HepG2 (cell line): ENCODE measurements around the gene HOXD9. TPM values are rescaled to one million over a fixed set of nuclear protein-coding genes. Genes with fewer than 3 reads are reported as not detected.
A peak's percentile ranks its signal among the peaks of the same experiment; 100 is the strongest.

Experiments
- BCL6 ChIP-seq: IDR thresholded peaks from 2 replicates; pipeline ENCODE4 v1.6.1; 2016; ENCODE audit warnings: missing genetic modification reagents, missing compliant biosample characterization
- HNF4A ChIP-seq: sonication (generic); formaldehyde crosslinking; IDR thresholded peaks from 2 replicates; pipeline ENCODE4 v1.4.0; 2020; ENCODE audit warnings: missing genetic modification reagents
- NFE2 ChIP-seq: sonication (generic); formaldehyde crosslinking; IDR thresholded peaks from 2 replicates; pipeline ENCODE4 v1.4.0; 2020; ENCODE audit warnings: missing genetic modification reagents
- PHF8 ChIP-seq: sonication (generic); formaldehyde crosslinking; IDR thresholded peaks from 2 replicates; pipeline ENCODE4 v1.5.0; 2020; ENCODE audit warnings: missing genetic modification reagents
- RAD21 ChIP-seq: fragments of 450-650 bp; formaldehyde crosslinking; IDR thresholded peaks from 2 replicates; pipeline ENCODE4 v1.5.0; 2020; ENCODE audit warnings: mild to moderate bottlenecking
- REPIN1 ChIP-seq: sonication (generic); formaldehyde crosslinking; IDR thresholded peaks from 2 replicates; pipeline ENCODE4 v1.8.0; 2022; ENCODE audit warnings: missing genetic modification reagents, low read depth, mild to moderate bottlenecking, borderline replicate concordance
- RXRA ChIP-seq: sonication (generic); formaldehyde crosslinking; IDR thresholded peaks from 2 replicates; pipeline ENCODE4 v1.5.1; 2020; ENCODE audit warnings: missing genetic modification reagents
- SALL1 ChIP-seq: sonication (generic); formaldehyde crosslinking; IDR thresholded peaks from 2 replicates; pipeline ENCODE4 v1.8.0; 2022; ENCODE audit warnings: mild to moderate bottlenecking, missing genetic modification reagents
- ZNF335 ChIP-seq: sonication (generic); formaldehyde crosslinking; IDR thresholded peaks from 2 replicates; pipeline ENCODE4 v1.4.0; 2020; ENCODE audit warnings: missing genetic modification reagents
- ZNF501 ChIP-seq: sonication (generic); formaldehyde crosslinking; IDR thresholded peaks from 2 replicates; pipeline ENCODE4 v1.5.1; 2020; ENCODE audit warnings: mild to moderate bottlenecking, moderate library complexity, missing genetic modification reagents
- ZNF724P ChIP-seq: sonication (generic); formaldehyde crosslinking; IDR thresholded peaks from 2 replicates; pipeline ENCODE4 v1.8.0; 2022; ENCODE audit warnings: missing genetic modification reagents, borderline replicate concordance
- ZSCAN12 ChIP-seq: sonication (generic); formaldehyde crosslinking; IDR thresholded peaks from 2 replicates; pipeline ENCODE4 v1.9.0; 2021; ENCODE audit warnings: mild to moderate bottlenecking, missing genetic modification reagents
- polyA plus RNA-seq, 8 experiments: library from polyadenylated mRNA; depleted of rRNA in 3 of 8; stranded (reverse) in 7 of 8; unstranded in 1 of 8; fragments of >200 nt; fragmentation: Illumina TruSeq in 4 of 8; extraction: Trizol in 4 of 8; gene quantifications; 2 replicates each; pipeline versions ENCODE4 v1.2.1 to v1.2.3, GENCODE V29; 2011 to 2016; ENCODE audit warnings: low read depth in 4 of 8, missing spikeins in 1 of 8, mixed read lengths in 1 of 8; ENCODE audit not compliant: insufficient read depth in 1 of 8
- total RNA-seq, 5 experiments: library from RNA; depleted of rRNA; stranded (reverse); fragments of >200 nt; fragmentation: Illumina TruSeq; extraction: Trizol; gene quantifications; 2 replicates each; pipeline ENCODE4 v1.2.3, GENCODE V29; 2016; ENCODE audit warnings: low read depth in 1 of 5
- TF ChIP-seq, protein P1 (sequence below): sonication (generic); formaldehyde crosslinking; IDR thresholded peaks from 2 replicates; pipeline ENCODE4 v1.4.0; 2020; ENCODE audit warnings: missing genetic modification reagents, borderline replicate concordance
- TF ChIP-seq, protein P2 (sequence below): sonication (generic); formaldehyde crosslinking; IDR thresholded peaks from 2 replicates; pipeline ENCODE4 v1.4.0; 2020; ENCODE audit warnings: missing genetic modification reagents
- TF ChIP-seq, protein P3 (sequence below): sonication (generic); formaldehyde crosslinking; IDR thresholded peaks from 2 replicates; pipeline ENCODE4 v1.4.0; 2020; ENCODE audit warnings: missing genetic modification reagents
- TF ChIP-seq, protein P4 (sequence below): sonication (generic); formaldehyde crosslinking; IDR thresholded peaks from 2 replicates; pipeline ENCODE4 v1.5.1; 2020; ENCODE audit warnings: mild to moderate bottlenecking, missing genetic modification reagents, moderate library complexity

The HOXD9 gene
- total and polyA plus RNA-seq, 2 of the 13 experiments (the other 11 are each of a cell fraction or from before 2014, with no cell fraction given): not detected

DNA sequence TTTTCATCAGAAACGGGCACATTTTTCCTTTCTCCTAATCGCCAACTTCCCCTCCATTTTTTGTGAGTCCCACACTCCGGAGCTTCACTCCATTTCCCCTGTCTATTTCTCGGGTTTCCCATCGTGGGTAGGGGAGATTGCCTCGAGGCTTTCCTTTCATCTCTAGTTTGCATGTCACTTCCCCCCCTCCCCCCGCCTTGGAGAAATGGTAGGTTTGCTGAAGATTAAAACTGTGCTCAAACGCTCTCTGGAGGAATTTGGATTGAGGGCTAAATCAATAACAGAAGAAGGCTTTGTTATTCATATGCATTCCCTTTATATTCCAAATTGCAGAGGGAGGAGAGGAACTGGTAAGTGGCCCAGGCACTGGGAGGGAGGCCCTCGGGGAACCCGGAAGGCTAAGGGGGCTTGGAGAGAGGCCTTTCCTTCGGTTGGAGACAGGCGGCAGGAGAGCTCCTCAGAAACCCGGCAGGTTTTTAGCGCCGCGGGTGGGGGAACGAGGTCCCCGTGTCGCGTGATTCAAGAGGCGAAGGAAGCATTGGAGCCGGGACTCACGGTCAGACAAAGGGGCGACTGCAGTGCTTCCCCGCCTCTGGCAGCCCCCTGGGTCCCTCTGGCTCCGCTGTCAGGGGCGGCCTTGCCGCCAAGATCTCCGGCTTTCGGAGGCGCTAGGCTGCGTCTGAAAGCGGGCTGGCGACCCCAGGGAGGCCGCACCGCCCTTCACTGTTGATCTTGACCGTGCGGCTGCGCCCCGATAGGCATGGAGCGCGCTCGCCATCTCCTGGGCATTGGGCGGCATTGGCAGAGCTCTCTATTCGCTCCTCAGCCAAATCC lies 25.3 kb upstream of the HOXD9 start (continued):
- TF ChIP-seq REPIN1 (CRISPR knock-in tag): peak; percentile 43; the same call in 1 of the 2 replicates
- TF ChIP-seq, protein P1, sequence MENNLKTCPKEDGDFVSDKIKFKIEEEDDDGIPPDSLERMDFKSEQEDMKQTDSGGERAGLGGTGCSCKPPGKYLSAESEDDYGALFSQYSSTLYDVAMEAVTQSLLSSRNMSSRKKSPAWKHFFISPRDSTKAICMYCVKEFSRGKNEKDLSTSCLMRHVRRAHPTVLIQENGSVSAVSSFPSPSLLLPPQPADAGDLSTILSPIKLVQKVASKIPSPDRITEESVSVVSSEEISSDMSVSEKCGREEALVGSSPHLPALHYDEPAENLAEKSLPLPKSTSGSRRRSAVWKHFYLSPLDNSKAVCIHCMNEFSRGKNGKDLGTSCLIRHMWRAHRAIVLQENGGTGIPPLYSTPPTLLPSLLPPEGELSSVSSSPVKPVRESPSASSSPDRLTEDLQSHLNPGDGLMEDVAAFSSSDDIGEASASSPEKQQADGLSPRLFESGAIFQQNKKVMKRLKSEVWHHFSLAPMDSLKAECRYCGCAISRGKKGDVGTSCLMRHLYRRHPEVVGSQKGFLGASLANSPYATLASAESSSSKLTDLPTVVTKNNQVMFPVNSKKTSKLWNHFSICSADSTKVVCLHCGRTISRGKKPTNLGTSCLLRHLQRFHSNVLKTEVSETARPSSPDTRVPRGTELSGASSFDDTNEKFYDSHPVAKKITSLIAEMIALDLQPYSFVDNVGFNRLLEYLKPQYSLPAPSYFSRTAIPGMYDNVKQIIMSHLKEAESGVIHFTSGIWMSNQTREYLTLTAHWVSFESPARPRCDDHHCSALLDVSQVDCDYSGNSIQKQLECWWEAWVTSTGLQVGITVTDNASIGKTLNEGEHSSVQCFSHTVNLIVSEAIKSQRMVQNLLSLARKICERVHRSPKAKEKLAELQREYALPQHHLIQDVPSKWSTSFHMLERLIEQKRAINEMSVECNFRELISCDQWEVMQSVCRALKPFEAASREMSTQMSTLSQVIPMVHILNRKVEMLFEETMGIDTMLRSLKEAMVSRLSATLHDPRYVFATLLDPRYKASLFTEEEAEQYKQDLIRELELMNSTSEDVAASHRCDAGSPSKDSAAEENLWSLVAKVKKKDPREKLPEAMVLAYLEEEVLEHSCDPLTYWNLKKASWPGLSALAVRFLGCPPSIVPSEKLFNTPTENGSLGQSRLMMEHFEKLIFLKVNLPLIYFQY (CRISPR knock-in tag): 0 out of 2 replicates have a peak, but pooled peaks have one; percentile 27
- TF ChIP-seq, protein P2, sequence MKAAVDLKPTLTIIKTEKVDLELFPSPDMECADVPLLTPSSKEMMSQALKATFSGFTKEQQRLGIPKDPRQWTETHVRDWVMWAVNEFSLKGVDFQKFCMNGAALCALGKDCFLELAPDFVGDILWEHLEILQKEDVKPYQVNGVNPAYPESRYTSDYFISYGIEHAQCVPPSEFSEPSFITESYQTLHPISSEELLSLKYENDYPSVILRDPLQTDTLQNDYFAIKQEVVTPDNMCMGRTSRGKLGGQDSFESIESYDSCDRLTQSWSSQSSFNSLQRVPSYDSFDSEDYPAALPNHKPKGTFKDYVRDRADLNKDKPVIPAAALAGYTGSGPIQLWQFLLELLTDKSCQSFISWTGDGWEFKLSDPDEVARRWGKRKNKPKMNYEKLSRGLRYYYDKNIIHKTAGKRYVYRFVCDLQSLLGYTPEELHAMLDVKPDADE (CRISPR knock-in tag): no peak
- no peak for TF ChIP-seq HNF4A (CRISPR knock-in tag)
- peak; percentile 79 for TF ChIP-seq RXRA (CRISPR knock-in tag)
- TF ChIP-seq PHF8 (CRISPR knock-in tag): peak; percentile 41; the same call in 1 of the 2 replicates
- peak; percentile 99 for TF ChIP-seq RAD21 (CRISPR knock-in tag)
- TF ChIP-seq ZSCAN12: no peak
- TF ChIP-seq, protein P3, sequence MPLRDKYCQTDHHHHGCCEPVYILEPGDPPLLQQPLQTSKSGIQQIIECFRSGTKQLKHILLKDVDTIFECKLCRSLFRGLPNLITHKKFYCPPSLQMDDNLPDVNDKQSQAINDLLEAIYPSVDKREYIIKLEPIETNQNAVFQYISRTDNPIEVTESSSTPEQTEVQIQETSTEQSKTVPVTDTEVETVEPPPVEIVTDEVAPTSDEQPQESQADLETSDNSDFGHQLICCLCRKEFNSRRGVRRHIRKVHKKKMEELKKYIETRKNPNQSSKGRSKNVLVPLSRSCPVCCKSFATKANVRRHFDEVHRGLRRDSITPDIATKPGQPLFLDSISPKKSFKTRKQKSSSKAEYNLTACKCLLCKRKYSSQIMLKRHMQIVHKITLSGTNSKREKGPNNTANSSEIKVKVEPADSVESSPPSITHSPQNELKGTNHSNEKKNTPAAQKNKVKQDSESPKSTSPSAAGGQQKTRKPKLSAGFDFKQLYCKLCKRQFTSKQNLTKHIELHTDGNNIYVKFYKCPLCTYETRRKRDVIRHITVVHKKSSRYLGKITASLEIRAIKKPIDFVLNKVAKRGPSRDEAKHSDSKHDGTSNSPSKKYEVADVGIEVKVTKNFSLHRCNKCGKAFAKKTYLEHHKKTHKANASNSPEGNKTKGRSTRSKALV (CRISPR knock-in tag): peak; percentile 76; the same call in 1 of the 2 replicates
- TF ChIP-seq, protein P4, sequence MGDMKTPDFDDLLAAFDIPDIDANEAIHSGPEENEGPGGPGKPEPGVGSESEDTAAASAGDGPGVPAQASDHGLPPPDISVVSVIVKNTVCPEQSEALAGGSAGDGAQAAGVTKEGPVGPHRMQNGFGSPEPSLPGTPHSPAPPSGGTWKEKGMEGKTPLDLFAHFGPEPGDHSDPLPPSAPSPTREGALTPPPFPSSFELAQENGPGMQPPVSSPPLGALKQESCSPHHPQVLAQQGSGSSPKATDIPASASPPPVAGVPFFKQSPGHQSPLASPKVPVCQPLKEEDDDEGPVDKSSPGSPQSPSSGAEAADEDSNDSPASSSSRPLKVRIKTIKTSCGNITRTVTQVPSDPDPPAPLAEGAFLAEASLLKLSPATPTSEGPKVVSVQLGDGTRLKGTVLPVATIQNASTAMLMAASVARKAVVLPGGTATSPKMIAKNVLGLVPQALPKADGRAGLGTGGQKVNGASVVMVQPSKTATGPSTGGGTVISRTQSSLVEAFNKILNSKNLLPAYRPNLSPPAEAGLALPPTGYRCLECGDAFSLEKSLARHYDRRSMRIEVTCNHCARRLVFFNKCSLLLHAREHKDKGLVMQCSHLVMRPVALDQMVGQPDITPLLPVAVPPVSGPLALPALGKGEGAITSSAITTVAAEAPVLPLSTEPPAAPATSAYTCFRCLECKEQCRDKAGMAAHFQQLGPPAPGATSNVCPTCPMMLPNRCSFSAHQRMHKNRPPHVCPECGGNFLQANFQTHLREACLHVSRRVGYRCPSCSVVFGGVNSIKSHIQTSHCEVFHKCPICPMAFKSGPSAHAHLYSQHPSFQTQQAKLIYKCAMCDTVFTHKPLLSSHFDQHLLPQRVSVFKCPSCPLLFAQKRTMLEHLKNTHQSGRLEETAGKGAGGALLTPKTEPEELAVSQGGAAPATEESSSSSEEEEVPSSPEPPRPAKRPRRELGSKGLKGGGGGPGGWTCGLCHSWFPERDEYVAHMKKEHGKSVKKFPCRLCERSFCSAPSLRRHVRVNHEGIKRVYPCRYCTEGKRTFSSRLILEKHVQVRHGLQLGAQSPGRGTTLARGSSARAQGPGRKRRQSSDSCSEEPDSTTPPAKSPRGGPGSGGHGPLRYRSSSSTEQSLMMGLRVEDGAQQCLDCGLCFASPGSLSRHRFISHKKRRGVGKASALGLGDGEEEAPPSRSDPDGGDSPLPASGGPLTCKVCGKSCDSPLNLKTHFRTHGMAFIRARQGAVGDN (CRISPR knock-in tag): peak; percentile 72
- peak; percentile 61 for TF ChIP-seq BCL6 (CRISPR knock-in tag)
- peak; percentile 70 for TF ChIP-seq SALL1 (CRISPR knock-in tag)
- peak; percentile 61 for TF ChIP-seq ZNF501 (CRISPR knock-in tag)
- TF ChIP-seq ZNF335 (CRISPR knock-in tag): no peak
- TF ChIP-seq NFE2 (CRISPR knock-in tag): no peak
- no peak for TF ChIP-seq ZNF724P (CRISPR knock-in tag)
